ENCODE measurements around the gene UNC5CL. TPM values are rescaled to one million over a fixed set of nuclear protein-coding genes. Genes with fewer than 3 reads are reported as not detected.

UNC5CL gene
- total RNA-seq, 1 experiment from 2014 or later = 5.5 TPM

- no TSS peak for BruUV-seq (replicated peaks)
- Histone ChIP-seq H3K4me1 (no peaks in the 10 kb centered on the region), H3K4me3 (ENCODE audit: low read depth, low read length) (no peak overlapping the region), H3K36me3 (ENCODE audit: control insufficient read depth, insufficient read depth, low read length) (no peaks in the 10 kb centered on the region), H3K9me3 (no peaks in the 10 kb centered on the region), H3K27me3 (replicated peaks; ENCODE audit: control insufficient read depth, insufficient read depth, low read length) (no peaks in the 10 kb centered on the region)
- intact Hi-C loops (cut with micrococcal nuclease; ENCODE audit: unreplicated experiment) = no loop called here
- Mint-ChIP-seq H3K9me3 (ENCODE audit: unreplicated experiment) (no peaks in the 10 kb centered on the region), H3K4me1 (ENCODE audit: low read depth, unreplicated experiment) (peaks cover 7% of the 10 kb centered on the region), H3K4me3 (ENCODE audit: unreplicated experiment) (no peak overlapping the region), H3K27me3 (ENCODE audit: insufficient read depth, unreplicated experiment) (no peaks in the 10 kb centered on the region), H3K36me3 (ENCODE audit: insufficient read depth, unreplicated experiment) (no peaks in the 10 kb centered on the region), H3K27ac (ENCODE audit: unreplicated experiment) (no peak overlapping the region)
- TF ChIP-seq CTCF (IDR thresholded peaks at IDR 0.05; ENCODE audit: insufficient read depth in 1 of 2, low read depth in 1 of 2, low read length in 1 of 2, severe bottlenecking in 1 of 2, unreplicated experiment in 1 of 2) = no peak
- POLR2A ChIA-PET = no interaction called here
- CTCF ChIA-PET = interaction anchor here (0.7 to 0.9 kb wide), 2 partner anchors 10 to 15 kb away, joined by 3 to 4 read pairs; no protein-coding TSS in a partner anchor
- no peak for DNase-seq
Measured at GRCh38 chr6:40982917-40983316, 56.1 kb downstream of the UNC5CL start.

DNA sequence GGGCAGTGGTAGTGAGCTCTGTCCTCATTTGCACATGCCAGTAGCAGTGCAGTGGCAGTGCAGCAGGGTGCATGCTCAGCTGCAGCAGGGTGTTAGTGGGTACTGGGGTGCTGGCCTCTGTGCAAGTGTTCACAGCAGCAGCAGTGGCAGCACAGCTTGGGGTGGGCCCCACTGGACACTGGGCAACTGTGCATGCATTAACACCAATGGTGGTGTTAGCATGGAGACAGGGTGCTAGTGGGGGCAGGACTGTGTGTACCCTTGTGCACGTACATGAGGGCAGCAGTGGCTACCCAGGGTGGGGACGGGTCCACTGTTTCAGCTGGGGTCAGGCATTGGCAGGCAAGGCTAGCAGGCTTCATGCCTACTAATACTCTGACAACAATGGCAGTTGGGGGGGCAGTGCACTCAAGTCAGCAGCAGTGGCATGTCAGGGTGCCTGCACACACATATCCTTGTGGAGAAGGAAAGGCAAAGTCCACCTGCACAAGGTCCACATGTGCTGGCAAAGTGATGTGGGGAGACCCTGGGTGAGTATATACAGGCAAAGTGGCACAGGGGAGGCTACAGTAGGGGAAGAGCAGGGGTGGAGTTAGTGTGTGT is 60.2 kb downstream of the UNC5CL start:
- Mint-ChIP-seq H3K27me3 (ENCODE audit: insufficient read depth, unreplicated experiment) (no peaks in the 10 kb centered on the region), H3K27ac (ENCODE audit: unreplicated experiment) (no peak overlapping the region), H3K4me3 (ENCODE audit: unreplicated experiment) (no peak overlapping the region), H3K9me3 (ENCODE audit: unreplicated experiment) (peaks cover 35% of the 10 kb centered on the region), H3K4me1 (ENCODE audit: low read depth, unreplicated experiment) (peaks cover 7% of the 10 kb centered on the region), H3K36me3 (ENCODE audit: insufficient read depth, unreplicated experiment) (no peaks in the 10 kb centered on the region)
- ChIA-PET CTCF (no interaction called here), POLR2A (no interaction called here)
- H3K27me3 ChIP-seq (replicated peaks; ENCODE audit: control insufficient read depth, insufficient read depth, low read length) = no peaks in the 10 kb centered on the region
- H3K9me3 ChIP-seq = no peaks in the 10 kb centered on the region
- H3K4me1 ChIP-seq = no peaks in the 10 kb centered on the region
- no peak for DNase-seq
- TF ChIP-seq CTCF (IDR thresholded peaks at IDR 0.05; ENCODE audit: insufficient read depth in 1 of 2, low read depth in 1 of 2, low read length in 1 of 2, severe bottlenecking in 1 of 2, unreplicated experiment in 1 of 2) = no peak
- intact Hi-C loops (cut with micrococcal nuclease; ENCODE audit: unreplicated experiment) = no loop called here
- H3K4me3 ChIP-seq (ENCODE audit: low read depth, low read length) = no peak overlapping the region
- BruUV-seq (replicated peaks) = no TSS peak
- H3K36me3 ChIP-seq (ENCODE audit: control insufficient read depth, insufficient read depth, low read length) = no peaks in the 10 kb centered on the region

- no peak for DNase-seq
- H3K9me3 ChIP-seq = no peaks in the 10 kb centered on the region
- H3K4me1 ChIP-seq = no peaks in the 10 kb centered on the region
- H3K27me3 Mint-ChIP-seq (ENCODE audit: insufficient read depth, unreplicated experiment) = no peaks in the 10 kb centered on the region
- POLR2A ChIA-PET = no interaction called here
- H3K4me3 Mint-ChIP-seq (ENCODE audit: unreplicated experiment) = no peak overlapping the region
- no peak for TF ChIP-seq CTCF (IDR thresholded peaks at IDR 0.05; ENCODE audit: insufficient read depth in 1 of 2, low read depth in 1 of 2, low read length in 1 of 2, severe bottlenecking in 1 of 2, unreplicated experiment in 1 of 2)
- BruUV-seq (replicated peaks) = no TSS peak
- intact Hi-C loops (cut with micrococcal nuclease; ENCODE audit: unreplicated experiment) = no loop called here
- no peak overlapping the region for H3K27ac Mint-ChIP-seq (ENCODE audit: unreplicated experiment)
- peaks cover 16% of the 10 kb centered on the region for H3K4me1 Mint-ChIP-seq (ENCODE audit: low read depth, unreplicated experiment)
- no peak overlapping the region for H3K4me3 ChIP-seq (ENCODE audit: low read depth, low read length)
- H3K27me3 ChIP-seq (replicated peaks; ENCODE audit: control insufficient read depth, insufficient read depth, low read length) = no peaks in the 10 kb centered on the region
- no peaks in the 10 kb centered on the region for H3K36me3 ChIP-seq (ENCODE audit: control insufficient read depth, insufficient read depth, low read length)
- H3K9me3 Mint-ChIP-seq (ENCODE audit: unreplicated experiment) = peaks cover 45% of the 10 kb centered on the region
- CTCF ChIA-PET = no interaction called here
- H3K36me3 Mint-ChIP-seq (ENCODE audit: insufficient read depth, unreplicated experiment) = peaks cover 2% of the 10 kb centered on the region
Measured at GRCh38 chr6:40977695-40978094, 61.3 kb downstream of the UNC5CL start.
